GM19025 (cell line): Measurements from ENCODE around the gene WAS.

Experiments used
- ATAC-seq: cut with Tn5 transposase; IDR thresholded peaks from one replicate; pipeline ENCODE4 v1.9.1; 2021; ENCODE audit warnings: mild to moderate bottlenecking, low read depth, moderate library complexity; ENCODE audit not compliant: unreplicated experiment

The WAS gene

DNA sequence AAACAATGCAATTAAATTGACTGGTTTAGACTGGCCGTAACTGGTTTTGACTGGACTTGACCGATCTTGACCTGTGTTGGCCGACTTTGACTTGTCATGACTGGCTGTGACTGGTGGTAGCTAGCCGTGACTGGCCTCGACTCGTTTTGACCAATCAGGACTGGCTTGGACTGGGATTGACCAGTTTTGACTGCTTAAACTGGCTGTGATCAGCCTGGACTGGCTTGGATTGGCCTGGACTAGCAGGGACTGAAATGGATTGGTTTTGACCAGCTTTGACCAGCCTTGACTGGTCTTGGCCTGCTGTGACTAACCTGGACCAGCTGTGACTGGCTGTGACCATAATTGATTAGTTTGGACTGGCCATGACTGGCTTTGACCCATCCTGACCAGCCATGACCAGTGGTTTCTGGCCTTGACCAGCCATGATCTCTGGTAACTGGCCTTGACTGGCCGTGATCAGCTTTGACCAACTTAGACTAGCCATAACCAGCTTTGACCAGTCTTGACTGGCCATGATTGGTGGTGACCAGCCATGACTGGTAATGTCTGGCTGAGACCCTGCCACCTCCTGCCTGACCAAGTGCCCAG lies 26.0 kb downstream of the WAS start:
- no peak for ATAC-seq

DNA sequence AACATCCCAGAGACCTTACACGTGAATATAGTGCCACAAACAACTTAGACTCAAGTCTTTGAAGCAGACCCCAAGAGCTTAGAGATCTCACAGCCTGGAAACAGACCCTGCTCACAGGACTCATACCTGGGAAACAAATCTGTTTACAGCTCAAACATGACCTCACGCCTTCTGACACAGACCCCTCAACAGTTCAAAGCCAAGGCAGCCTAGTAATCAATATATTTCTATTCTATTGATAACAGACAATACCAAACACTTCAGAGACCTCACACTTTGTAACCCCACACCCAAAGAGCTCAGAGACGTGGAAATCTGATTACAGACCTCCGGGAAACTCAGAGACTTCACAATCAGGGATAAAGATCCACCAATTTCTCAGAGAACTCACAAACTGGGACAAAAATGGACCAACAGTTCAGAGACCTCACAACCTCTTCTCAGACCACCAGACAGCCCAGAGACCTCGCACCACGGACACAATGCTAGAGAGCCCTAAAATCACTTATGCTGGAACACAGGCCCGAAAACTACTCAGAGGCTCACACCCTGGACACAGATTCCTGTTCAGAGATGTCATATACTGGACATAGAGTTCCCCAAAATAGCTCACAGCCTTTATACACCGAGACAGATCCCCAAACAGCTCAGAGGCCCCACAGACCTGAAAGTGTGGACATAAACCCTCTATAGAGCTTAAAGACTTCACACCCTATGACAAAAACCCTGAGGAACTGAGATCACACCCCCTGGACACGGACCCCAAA lies 27.7 kb downstream of the WAS start:
- no peak for ATAC-seq

DNA sequence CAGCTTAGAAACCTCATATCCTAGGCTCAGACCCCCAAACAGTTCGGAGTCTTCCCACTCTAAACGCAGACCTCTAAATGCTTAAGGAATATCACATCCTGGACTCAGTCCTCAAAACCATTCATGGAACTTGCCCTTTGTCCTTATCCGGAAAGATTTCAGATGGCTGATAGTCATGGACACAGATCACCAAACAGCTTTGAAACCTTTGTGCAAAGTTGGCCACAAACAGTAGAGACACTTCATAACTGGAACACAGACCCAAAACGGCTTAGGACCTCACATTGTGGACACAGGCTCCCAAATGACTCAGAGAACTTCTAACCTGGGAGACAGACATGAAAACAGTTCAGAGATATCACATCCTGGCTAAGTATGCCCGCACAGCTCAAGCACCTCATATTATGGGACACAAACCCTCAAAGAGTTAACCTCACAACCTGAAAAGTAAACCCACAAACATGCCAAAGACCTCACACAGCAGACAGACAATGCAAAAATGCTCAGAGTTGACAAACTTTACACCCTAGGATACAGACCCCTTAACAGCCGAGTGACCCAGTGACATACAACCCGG lies 28.4 kb downstream of the WAS start:
- no peak for ATAC-seq

DNA sequence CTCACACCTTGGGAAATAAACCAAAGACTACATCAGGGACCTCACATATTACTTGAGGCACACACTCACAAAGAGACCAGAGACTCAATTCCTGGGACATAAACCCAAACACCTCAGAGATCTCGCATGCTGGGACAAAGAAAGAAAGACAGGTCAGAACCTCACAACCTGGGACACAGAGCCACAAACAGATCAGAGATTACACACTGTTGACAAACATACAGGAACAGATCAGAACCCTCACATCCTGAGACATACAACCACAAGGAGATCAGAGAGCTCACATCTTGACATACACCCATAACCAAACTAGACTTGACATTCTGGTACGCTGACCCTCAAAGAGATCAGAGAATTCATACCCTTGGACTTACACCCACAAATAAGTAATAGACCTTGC lies 30.2 kb downstream of the WAS start:
- no peak for ATAC-seq

DNA sequence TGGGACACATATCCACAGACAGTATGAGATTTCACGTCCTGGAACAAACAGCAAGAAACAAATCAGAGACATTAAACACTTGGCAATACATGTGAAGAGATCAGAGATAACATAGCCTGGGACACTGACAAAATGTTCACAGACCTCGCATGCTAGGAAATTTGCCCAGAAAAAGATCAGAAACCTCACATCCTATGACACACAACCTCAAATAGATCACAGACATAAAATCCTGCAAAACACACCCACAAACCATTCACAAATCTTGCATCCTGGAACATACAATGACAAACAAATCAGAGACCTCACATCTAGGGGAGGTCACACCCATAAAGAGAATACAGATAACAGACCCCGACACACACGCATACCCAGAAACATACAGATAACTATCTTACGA lies 31.0 kb downstream of the WAS start:
- ATAC-seq: no peak

DNA sequence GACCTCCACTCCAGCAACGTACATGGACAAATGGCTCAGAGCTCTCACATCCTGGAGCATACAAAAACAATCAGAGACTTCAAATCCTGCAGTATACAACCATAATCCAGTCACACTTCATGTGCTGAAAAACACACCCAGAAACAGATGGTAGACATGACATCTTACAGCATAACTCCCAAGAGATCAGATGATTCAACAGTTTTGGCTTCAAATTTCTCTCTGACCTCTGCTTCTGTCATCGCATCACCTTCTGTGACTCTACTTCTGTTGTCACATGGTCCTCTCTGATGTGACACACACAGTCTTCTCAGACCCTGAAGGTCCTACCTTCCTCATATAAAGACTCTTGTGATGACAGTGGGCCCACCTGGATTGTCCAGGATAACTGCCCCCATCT lies 31.5 kb downstream of the WAS start:
- ATAC-seq: no peak

DNA sequence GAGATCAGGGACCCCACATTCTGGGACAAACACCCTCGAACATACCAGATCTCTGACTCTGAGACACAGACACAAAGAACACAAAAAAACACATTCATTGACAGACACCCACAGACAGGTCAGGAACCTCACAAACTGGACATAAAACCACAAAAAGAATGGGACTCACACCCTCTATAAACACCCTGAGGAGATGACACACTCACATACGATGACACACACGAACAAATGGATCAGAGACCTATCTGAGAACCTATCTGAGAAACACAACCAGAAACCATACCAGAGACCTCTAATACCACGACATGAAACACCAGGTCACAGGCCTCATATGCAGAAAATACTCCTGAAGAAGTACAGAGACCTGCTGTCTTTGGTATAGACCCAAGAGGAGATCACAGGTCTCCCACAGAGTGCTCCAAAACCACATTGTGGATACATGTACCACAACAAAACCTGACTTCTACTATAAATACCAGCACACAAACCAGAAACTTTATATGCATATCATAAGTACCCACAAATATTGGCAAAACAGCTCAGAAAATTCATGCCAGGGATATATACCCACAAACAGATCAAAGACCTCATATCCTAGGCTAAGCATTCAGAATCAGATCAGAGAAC lies 32.4 kb downstream of the WAS start:
- ATAC-seq: no peak

DNA sequence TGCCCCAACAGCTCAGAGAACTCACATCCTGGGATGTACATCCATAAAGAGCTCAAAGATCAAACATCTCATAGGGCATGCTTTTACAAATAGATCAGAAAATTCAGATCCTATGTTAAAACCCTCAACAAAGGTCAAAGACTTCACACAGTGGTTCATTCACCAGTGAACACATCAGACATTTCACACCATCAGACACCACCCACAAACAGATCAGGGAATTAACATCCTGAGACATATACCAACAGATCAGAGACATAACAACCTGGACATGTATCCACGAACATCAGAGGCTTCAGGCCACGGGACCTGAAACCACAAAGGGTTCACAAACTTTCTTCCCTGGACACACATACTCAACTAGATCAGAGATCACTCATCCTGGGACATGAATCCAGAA lies 36.4 kb downstream of the WAS start:
- ATAC-seq: no peak

DNA sequence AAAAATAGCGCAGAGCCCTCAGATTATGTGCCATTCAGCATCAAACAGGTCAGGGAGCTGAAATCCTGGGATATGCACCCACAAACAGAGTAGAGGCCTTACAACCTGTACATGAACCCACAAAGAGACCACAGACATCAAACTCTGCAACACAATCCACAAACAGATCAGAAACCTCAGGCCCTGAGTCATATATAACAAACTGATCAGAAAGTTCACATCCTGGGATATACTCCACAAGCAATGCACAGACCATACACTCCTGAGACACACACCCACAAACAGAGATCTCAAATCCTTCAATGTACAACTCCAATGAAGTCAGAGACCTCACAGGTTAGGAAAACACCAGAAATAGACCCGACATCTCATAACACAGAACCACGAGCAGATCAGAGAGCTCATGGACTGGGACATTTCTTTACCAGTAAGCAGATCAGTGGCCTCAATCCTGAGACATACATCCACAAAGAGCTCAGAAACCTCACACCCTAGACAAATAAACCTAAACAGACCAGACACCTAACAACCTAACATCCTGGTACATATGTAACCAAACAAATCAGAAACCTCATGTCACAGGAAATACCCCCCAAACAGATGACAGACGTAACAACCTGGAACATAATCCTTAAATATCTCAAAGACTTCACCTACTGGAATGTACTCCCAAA lies 37.1 kb downstream of the WAS start:
- no peak for ATAC-seq

DNA sequence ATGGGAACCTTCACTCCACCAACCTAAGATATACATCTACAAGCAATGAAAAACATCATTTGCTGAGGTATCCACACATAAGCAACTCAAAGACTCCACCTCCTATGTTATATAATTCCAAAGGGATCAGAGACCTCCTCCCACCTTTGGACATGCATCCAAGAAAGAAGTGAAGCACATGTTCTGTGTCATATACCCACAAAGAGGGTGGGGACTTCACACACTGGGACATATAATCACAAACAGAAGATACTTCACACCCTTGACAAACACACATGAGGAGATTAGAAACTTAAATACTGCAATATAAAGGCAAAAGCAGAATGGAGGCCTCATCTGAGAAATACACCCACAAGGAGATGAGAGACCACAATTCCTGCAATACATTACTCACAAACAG lies 38.3 kb downstream of the WAS start:
- ATAC-seq: no peak

DNA sequence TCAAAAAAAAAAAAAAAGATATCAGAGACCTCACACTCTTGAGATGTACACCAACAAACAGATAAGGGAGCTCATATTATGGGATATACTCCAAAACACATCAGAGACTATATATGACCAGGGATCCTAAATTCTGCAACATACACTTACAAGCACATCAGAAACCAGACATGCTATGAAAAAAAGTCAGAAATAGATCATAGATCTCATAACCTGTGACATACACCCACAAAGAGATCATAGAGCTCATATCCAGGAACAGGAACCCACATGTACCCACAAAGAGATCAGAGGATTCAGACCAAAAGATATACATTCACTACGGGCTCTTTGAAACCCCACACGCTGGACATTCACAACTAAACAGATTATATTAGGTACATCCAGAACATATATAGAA lies 43.0 kb downstream of the WAS start:
- ATAC-seq: no peak

DNA sequence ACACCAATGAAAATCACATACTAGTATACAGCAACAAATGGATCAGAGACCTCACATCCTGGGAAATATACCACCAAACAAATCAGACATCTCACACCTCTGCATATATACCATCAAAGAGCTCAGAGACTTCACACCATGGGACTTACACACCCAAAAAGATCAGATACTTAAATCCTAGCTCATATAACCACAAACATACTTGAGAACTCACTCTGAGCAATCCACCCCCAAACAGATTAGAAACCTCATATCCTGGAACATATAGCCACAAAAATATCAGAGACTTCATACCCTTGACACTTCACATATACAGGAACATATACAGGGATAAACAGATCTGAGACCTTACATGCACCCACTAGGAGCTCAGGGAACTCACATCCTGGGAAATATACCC lies 45.1 kb downstream of the WAS start:
- no peak for ATAC-seq

DNA sequence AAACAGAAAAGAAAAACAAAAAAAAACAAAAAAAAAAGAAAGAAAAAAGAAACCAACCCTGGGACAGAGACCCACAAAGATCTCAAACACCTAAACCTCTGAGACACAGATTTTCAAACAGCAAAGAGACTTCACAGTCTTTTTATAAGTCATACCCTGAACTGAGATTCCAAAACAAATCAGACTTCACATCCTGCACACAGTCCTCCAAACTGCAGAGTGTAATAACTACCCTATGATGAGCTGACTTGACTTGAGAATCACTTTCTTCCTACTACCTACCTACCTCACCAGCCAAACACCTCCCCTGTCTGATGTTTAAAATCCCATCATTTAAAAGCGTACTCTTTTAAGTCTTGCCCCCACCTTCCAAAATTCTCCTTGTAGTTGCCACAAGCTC lies 52.7 kb downstream of the WAS start:
- ATAC-seq: no peak

DNA sequence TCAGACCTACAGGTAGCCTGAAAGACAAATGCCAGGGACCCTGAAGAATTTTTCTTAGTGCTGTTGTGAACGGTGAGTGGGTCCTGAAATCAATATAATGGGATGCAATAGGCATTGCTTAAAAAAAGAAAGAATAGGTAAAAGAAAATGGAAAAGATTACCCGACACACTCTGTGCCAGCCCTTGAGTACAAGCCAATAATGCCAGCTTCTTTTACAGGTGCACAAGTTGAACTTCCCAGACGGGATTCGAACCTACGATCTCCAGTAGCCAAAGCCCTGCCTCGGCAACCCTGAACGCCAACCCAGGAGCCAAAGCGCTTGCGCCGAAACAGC lies 53.2 kb downstream of the WAS start:
- ATAC-seq: no peak

DNA sequence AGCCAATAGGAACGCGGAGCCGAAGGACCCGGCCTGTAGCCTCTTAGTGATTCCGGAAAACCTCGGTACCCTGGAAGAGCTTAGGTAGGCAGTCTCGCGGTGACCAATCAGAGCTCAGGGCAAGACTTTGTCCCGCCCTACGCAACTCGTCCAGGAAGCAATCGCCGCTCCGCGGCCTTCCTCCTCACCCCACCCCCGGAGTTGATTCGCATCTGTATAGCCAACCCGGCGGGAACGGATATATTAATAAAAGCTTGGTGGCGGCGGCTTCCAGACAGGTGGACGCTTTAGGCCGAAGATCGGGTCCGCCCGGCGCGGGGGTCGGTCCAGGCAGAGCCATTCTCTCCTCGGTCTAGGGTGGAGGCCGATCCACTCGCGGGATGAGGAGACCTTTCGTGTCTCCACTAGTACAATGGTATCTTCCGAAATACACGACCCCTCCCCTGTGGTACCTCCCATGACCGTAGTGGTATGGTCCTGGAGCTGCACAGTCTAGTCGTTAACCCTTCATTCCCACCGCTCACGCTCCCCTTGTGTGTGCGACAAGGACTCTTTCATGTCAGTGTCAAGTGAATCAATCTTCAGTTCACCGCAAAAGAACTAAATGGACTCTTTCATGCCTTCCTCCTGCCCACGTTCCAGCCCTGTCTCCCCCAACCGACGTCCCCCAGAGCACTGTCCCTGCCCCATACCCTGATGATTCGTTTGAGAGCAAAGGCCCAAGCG lies 53.8 kb downstream of the WAS start:
- peak; percentile 97 for ATAC-seq

DNA sequence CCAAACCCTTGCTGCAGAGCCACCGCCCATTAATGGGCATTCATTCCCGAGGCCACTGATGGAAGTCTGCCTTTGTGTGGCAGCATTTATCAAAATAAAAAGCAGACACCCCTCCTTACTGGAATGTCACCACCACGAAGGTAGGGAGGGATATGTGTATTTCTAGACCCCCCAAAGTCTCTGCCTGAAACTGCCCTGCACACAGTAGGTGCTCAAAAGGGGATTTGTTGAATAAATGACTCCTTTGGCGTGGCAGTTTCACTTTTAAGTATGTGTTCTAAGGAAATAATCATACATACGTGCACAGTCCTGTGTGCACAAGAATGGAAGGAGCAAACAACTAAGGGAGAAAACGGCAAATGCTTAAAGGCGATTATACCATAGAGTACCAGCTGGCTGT lies 54.3 kb downstream of the WAS start:
- no peak for ATAC-seq
